Activated naive CD4-positive, alpha-beta T cell treated with anti-CD3 and anti-CD28 coated beads, Interleukin-2, amount 50 U/mL, for 72 hours (primary cell): ENCODE results near the gene EMP3. TPM values are rescaled to one million over a fixed set of nuclear protein-coding genes. Genes with fewer than 3 reads are reported as not detected.

Experiments used
- ATAC-seq, 2 donors: fragments of 150-1000 bp; cut with Tn5 transposase; 2 replicates each; pipeline ENCODE4 v1.10.0; 2021; ENCODE audit warnings: mild to moderate bottlenecking in 2 of 2, moderate library complexity in 2 of 2
- DNase-seq, 2 donors: peaks; one replicate each; pipeline ENCODE4 v3.0.0; 2021 to 2022; ENCODE audit warnings: low spot score in 2 of 2
- H3K27ac Mint-ChIP-seq, 2 donors: one replicate each; pipeline ENCODE4 v1.8.0; 2022; ENCODE audit warnings: mild to moderate bottlenecking in 2 of 2, mixed read lengths in 2 of 2
- H3K36me3 Mint-ChIP-seq, 2 donors: one replicate each; pipeline ENCODE4 v1.8.0; 2022; ENCODE audit warnings: mixed read lengths in 2 of 2
- H3K9me3 Mint-ChIP-seq, 2 donors: one replicate each; pipeline ENCODE4 v1.8.0; 2022; ENCODE audit warnings: mixed read lengths in 2 of 2
- total RNA-seq, 2 donors: library from RNA; stranded (reverse); gene quantifications; one replicate each; pipeline ENCODE4 v1.2.3, GENCODE V29; 2022

The EMP3 gene
- total RNA-seq, 2 donors from 2014 or later = 55.4 to 211 TPM

- peak; percentile 93 to 95 for DNase-seq
- ATAC-seq = peak; percentile 72 to 79
Observed at GRCh38 chr19:48333467-48334384, 8.4 kb downstream of the EMP3 start.

DNA sequence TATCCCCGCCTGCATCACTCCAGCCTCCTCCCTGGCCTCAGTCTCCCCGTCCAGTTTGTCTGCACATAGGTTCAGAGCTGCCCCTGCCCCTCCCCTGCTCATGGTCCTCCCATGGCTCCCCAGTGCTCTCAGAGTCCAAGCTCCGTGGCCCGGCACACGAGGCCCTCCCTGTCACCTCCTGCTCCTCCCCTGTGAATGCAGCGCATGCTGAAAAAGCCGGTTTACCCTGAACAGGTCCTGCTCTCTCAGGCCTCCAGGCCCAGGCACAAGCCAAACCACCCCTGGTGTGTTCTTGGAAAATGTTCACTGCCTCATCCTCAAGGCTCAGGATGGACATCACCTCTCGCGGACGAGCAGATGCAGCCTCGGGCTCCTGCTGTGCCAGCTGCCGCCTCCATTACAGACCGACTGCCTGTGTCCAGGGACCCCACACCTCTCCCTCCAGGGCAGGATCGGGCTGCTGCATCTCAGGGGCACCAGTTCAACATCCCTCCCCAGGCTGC is 13.0 kb downstream of the EMP3 start:
- DNase-seq (no peak), ATAC-seq (no peak)
- peaks cover 0 to 3% of the 10 kb centered on the region in 2 donors for H3K36me3 Mint-ChIP-seq
- peak overlapping the region in 1 of 2 donors; percentile 75 for H3K27ac Mint-ChIP-seq
- no peaks in the 10 kb centered on the region for H3K9me3 Mint-ChIP-seq

More at GRCh38 chr19:48333467-48334384, 8.4 kb downstream of the EMP3 start:
- peaks cover 0 to 36% of the 10 kb centered on the region in 2 donors for H3K36me3 Mint-ChIP-seq
- no peaks in the 10 kb centered on the region for H3K9me3 Mint-ChIP-seq
- H3K27ac Mint-ChIP-seq = peak overlapping the region; percentile 92 to 100

DNA sequence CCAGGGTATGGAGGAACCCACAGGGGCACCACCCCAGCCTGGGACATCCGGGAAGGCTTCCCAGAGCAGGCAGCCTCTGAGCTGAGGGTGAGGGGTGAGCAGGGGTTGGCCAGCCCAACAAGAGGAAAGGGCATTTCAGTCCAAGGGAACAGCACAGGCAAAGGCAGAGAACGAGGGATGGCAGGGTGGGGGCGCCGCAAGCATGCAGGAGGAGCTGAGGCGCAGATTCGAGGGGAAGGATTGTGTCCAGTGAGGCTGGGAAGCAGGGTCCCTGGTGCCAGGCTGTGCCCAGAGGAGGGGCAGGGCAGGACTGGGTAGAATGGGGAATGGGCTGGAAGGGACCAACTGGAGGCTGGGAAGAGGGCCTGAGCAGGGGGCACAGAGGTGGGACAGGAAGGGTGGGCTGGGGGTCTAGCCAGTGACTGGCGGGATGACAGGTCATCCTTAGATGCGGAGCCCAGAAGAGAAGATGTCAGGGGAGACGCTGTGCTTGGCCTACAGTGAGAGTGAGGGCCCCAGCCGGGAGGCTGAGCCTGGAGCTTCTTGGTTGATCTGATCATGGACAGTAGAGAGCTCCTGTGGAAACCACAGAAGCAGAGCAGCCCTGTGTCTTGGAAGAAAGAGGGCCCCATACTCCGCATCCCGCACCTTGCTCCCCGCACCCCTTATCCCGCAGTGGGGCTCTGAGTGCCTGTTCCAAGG is 13.6 kb downstream of the EMP3 start:
- peak overlapping the region in 1 of 2 donors; percentile 75 for H3K27ac Mint-ChIP-seq
- no peak for ATAC-seq
- H3K9me3 Mint-ChIP-seq = no peaks in the 10 kb centered on the region

DNA sequence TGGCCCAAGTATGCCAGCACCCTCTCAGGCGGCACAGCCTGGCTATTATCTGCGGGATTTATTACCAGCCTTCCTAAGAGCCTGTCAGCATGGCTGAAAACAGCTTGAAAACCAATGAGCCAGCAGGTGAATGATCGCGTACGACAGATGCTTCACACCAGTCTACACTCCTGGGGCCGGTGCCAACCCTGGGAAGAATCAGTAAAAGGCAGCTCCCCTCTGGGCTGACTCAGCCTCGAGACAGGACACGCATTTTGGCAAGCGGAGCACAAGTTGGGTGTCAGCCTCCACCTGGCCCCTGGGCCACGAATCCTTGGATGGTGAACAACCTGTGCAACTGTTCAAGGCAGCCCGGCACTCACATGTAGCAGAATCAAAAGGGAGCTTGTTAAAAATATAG is 15.6 kb downstream of the EMP3 start:
- ATAC-seq = no peak
- no peaks in the 10 kb centered on the region for H3K36me3 Mint-ChIP-seq
- DNase-seq = no peak
- no peak overlapping the region for H3K27ac Mint-ChIP-seq
- H3K9me3 Mint-ChIP-seq = no peaks in the 10 kb centered on the region

More for the DNA sequence above, 13.6 kb downstream of the EMP3 start:
- no peaks in the 10 kb centered on the region for H3K36me3 Mint-ChIP-seq
- DNase-seq = no peak

DNA sequence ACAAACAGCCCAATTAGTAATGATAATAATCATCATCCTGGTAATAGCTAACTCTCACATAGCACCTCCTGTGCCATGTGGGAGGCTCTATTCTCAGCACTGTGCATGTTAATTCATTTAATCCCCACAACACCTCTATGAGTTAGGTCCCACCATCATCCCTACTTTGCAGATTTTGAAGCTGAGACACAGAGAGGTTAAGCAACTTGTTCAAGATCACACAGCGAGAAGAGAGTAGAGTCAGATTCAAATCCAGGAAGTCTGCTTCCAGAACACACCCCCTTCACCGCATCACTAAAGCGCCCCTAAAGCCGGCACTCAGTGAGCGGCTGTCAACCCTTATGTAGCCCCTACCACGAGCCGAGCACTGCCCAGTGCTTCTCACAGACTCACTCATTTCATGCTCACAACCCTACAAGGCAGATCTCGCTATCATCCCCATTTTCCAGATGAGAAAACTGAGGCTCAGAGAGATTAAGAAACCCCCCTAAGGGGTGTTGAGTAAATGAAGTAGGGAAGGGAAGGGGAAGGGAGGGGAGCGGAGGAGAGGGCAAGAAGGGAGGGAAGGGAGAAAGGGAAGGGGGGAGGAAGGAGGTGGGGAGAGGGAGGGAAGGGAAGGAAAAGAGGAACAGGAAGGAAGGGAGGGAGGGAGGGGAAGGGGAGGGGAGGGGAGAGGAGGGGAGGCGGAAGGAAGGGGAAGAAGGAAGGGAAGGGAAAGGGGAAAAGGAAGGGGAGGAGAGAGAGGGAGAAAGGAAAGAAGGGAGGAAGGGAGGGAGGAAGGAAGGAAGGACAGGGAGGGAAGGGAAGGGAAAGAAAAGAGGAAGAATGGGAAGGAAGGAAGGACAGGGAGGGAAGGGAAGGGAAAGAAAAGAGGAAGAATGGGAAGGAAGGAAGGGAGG is 16.4 kb downstream of the EMP3 start:
- Mint-ChIP-seq H3K36me3 (no peaks in the 10 kb centered on the region), H3K27ac (no peak overlapping the region), H3K9me3 (no peaks in the 10 kb centered on the region)
- ATAC-seq = no peak
- no peak for DNase-seq

DNA sequence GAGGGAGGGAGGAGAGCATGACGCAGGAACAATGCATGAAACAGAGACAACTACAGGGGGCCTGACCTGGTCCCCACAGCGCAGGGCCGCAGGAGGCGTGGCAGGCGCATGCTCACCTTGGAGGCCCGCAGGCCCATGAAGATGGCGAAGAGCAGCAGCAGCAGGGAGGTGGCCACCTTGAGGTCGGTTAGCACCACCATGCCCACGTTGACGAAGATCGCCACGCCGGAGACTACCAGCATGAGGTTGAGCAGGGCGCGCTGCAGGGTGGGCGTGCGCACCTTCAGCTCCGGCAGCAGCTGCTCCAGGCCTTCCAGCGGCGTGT is 17.0 kb downstream of the EMP3 start:
- H3K36me3 Mint-ChIP-seq = no peaks in the 10 kb centered on the region
- DNase-seq (no peak), ATAC-seq (no peak)
- H3K9me3 Mint-ChIP-seq = no peaks in the 10 kb centered on the region
- H3K27ac Mint-ChIP-seq = no peak overlapping the region

DNA sequence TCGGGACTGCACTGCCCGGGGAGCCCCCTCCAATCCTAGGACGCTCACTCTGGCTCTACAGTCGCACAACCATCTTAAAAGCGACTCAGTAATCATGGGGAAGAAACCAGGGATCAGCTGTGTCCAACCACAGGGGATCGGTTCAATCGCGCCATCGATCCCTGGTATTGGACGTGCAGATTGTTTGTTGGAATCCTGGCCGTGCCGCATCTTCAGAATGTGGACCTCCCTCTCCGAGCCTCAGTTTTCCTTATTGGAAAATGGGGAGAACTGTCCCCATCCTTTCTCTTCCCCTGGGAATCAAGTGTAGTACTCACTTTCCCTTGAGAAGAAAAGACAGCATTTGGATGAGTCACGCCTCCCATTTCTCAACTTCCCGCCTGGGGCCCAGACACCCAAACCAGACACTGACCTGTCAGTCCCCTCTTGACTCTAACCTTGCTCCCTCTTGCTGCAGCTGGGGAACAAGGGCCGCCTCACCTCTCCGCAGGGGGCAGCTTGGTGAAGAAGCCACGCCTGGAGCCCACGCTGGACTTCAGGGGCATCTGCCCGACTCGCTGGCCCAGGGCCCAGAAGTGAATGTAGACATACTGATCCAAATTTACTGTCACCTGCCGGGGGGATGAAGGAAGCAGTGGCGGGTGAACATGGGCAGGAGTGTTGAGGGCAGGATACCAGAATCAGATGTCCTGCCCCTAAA is 17.6 kb downstream of the EMP3 start:
- Mint-ChIP-seq H3K9me3 (no peaks in the 10 kb centered on the region), H3K27ac (no peak overlapping the region), H3K36me3 (no peaks in the 10 kb centered on the region)
- no peak for DNase-seq
- no peak for ATAC-seq

DNA sequence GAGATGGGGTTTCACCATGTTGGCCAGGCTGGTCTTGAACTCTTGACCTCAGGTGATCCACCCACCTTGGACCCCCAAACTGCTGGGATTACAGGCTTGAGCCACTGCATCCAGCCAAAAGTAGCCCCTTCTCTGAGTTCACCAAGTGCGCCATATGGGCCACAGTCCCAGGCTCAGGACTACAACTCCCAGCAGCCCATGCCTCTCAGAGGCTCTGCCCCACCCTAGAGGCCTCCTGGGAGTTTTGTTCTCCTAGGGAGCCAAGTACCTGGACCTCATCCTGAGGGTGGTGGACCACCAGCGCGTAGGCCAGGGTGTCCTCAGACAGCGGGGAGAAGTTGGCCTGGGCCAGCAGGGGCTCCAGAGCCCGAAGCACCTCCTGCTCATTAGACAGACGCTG is 19.5 kb downstream of the EMP3 start:
- H3K27ac Mint-ChIP-seq = no peak overlapping the region
- no peaks in the 10 kb centered on the region for H3K36me3 Mint-ChIP-seq
- no peak for DNase-seq
- ATAC-seq = no peak
- no peaks in the 10 kb centered on the region for H3K9me3 Mint-ChIP-seq

GRCh38 chr19:48346191-48346590 is 20.8 kb downstream of the EMP3 start:
- Mint-ChIP-seq H3K9me3 (no peaks in the 10 kb centered on the region), H3K36me3 (no peaks in the 10 kb centered on the region), H3K27ac (peak overlapping the region; percentile 3 to 56)
- DNase-seq = no peak
- no peak for ATAC-seq

GRCh38 chr19:48348045-48348444 is 22.7 kb downstream of the EMP3 start:
- H3K36me3 Mint-ChIP-seq = no peaks in the 10 kb centered on the region
- no peak for ATAC-seq
- H3K27ac Mint-ChIP-seq = no peak overlapping the region
- DNase-seq = no peak
- no peaks in the 10 kb centered on the region for H3K9me3 Mint-ChIP-seq

DNA sequence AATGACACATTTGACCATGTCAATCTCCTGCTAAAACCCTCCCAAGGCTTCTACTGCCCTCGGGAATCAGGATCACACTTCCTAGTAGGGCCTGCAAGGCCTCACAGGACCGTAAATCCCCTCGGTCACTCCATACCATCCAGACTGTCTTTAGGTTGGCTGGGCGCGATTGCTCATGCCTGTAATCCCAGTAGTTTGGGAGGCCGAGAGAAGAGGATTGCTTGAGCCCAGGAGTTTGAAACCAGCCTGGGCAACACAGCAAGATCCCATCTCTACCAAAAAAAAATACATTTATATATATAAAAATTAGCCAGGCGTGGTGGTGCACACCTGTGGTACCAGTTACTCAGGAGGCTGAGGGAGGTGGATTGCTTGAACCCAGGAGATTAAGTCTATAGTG is 23.4 kb downstream of the EMP3 start:
- no peaks in the 10 kb centered on the region for H3K9me3 Mint-ChIP-seq
- ATAC-seq (no peak), DNase-seq (no peak)
- no peak overlapping the region for H3K27ac Mint-ChIP-seq
- no peaks in the 10 kb centered on the region for H3K36me3 Mint-ChIP-seq

GRCh38 chr19:48350856-48351255 is 25.5 kb downstream of the EMP3 start:
- H3K27ac Mint-ChIP-seq = no peak overlapping the region
- no peaks in the 10 kb centered on the region for H3K9me3 Mint-ChIP-seq
- ATAC-seq = no peak
- DNase-seq = no peak
- H3K36me3 Mint-ChIP-seq = no peaks in the 10 kb centered on the region

DNA sequence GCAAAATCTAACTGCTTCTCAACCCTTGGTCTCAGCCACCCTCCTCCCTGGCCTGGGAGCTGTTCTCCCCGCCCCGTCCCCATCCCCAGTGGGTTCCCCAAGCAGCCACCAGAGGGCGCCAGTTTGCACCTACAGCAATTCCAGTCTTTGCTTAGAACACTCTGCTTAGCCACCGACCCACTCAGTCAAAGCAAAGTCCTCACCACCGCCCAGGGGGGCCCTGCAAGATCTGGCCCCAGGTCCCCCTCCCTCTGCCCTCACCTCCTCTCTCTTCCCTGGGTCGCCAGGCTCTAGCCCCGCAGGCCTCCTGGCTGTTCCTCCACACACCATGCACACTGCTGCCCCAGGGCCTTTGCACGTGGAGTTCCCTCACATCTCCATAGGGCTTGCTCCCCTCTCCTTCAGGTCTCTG is 26.0 kb downstream of the EMP3 start:
- H3K36me3 Mint-ChIP-seq = no peaks in the 10 kb centered on the region

DNA sequence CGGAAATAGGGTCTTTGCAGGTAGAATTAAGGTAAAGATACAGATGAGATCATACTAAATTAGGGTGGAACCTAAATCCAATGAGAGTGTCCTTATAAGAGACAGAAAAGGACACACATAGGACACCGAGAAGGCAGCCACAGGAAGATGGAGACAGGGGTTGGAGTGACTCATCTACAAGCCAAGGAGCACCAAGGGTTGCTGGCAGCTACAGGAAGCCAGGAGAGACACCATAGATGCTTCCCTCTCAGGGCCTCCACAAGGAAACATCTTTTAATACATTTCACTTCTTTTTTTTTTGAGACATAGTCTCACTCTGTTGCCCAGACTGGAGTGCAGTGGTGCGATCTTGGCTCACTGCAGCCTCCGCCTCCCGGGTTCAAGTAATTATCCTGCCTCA is 28.3 kb downstream of the EMP3 start:
- DNase-seq (no peak), ATAC-seq (no peak)
- no peaks in the 10 kb centered on the region for H3K36me3 Mint-ChIP-seq
- H3K9me3 Mint-ChIP-seq = no peaks in the 10 kb centered on the region
- H3K27ac Mint-ChIP-seq = no peak overlapping the region

More for the DNA sequence above, 26.0 kb downstream of the EMP3 start:
- H3K27ac Mint-ChIP-seq = no peak overlapping the region
- DNase-seq (peak; percentile 78 to 89), ATAC-seq (peak; percentile 91 to 95)
- H3K9me3 Mint-ChIP-seq = no peaks in the 10 kb centered on the region

DNA sequence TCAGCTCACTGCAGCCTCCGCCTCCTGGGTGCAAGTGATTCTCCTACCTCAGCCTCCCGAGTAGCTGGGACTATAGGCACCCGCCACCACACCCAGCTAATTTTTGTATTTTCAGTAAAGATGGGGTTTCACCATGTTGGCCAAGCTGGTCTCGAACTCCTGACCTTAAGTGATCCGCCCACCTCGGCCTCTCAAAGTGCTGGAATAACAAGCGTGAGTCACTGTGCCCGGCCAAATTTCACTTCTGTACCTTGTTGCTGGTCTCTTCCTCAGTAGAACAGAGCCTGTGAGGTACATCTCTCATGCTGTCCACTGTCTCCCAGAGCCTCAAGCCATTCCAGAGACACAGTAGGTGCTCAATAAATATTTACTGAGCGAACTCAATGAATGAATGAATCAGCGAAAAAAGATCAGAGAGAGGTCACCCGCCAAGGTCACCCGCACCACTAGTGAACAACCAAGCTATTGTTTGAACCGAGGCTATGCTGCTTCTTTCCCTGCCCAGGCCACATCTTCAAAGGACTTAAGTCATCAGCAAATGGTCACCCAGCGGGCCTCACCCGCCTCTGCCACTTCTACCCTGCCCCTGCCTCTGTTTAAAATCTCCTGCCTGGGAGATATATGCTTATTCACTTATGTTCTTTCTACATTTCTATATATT is 29.1 kb downstream of the EMP3 start:
- no peak for ATAC-seq
- no peaks in the 10 kb centered on the region for H3K36me3 Mint-ChIP-seq
- peak overlapping the region; percentile 23 to 36 for H3K27ac Mint-ChIP-seq
- no peak for DNase-seq
- no peaks in the 10 kb centered on the region for H3K9me3 Mint-ChIP-seq
